Adrenal gland (tissue), 12 donors: ENCODE measurements around the gene DGKH. TPM values are rescaled to one million over a fixed set of nuclear protein-coding genes. Genes with fewer than 3 reads are reported as not detected.

Experiments used
- DNase-seq, 7 donors: peaks; one replicate each; pipeline ENCODE4 v3.0.0-alpha.2; 2019 to 2020
- H3K27ac ChIP-seq, 5 donors: fragments of 200-600 bp; sonication (generic) in 4 of 5; 1 replicate in 3 of 5; 2 replicates in 2 of 5; pipeline versions ENCODE4 v1.5.1 to v1.8.0; 2016 to 2020; ENCODE audit warnings: mild to moderate bottlenecking in 1 of 5
- H3K27me3 ChIP-seq: fragments of 200-600 bp; 2 replicates; pipeline ENCODE4 v1.8.0; 2021
- H3K36me3 ChIP-seq, 2 donors: fragments of 200-600 bp; replicated peaks in 1 of 2; 1 replicate in 1 of 2; 2 replicates in 1 of 2; pipeline versions ENCODE4 v1.5.1 to v1.8.0; 2018 to 2022
- H3K4me1 ChIP-seq, 2 donors: fragments of 200-600 bp; replicated peaks in 1 of 2; 1 replicate in 1 of 2; 2 replicates in 1 of 2; pipeline versions ENCODE4 v1.5.1 to v1.8.0; 2018 to 2021
- H3K4me3 ChIP-seq, 4 donors: fragments of 200-600 bp; sonication (generic) in 3 of 4; one replicate each; pipeline ENCODE4 v1.5.1; 2016 to 2018
- H3K9me3 ChIP-seq, 3 donors: fragments of 200-600 bp; sonication (generic) in 1 of 3; replicated peaks in 1 of 3; 1 replicate in 2 of 3; 2 replicates in 1 of 3; pipeline versions ENCODE4 v1.5.1 to v1.8.0; 2016 to 2021
- POLR2A ChIP-seq, 2 donors: fragments of 450-650 bp; IDR thresholded peaks; one replicate each; pipeline ENCODE4 v1.6.1; 2017; ENCODE audit warnings: antibody characterized with exemption in 2 of 2, mild to moderate bottlenecking in 2 of 2, moderate library complexity in 1 of 2
- WGBS, 4 donors: extraction: QIAGEN DNeasy Blood & Tissue Kit in 2 of 4; methylation state at CpG; one replicate each; pipeline versions ENCODE4 v1.1.5 to v1.1.7; 2013 to 2017; 5-methylcytosine and 5-hydroxymethylcytosine counted together
- intact Hi-C, 2 donors: fragments of 100-400 bp; cut with DNase I; formaldehyde crosslinking; loops; one replicate each; pipeline versions ENCODE4 v1.14.1 to v1.15.0; 2022 to 2023
- polyA plus RNA-seq, 3 donors: library from polyadenylated mRNA; stranded (reverse); fragments of 200-250 nt in 2 of 3; fragments of 350-450 nt in 1 of 3; fragmentation: Illumina TruSeq in 1 of 3; extraction: RNeasy Lipid Tissue Mini Kit (QIAGEN cat#74804) in 1 of 3; gene quantifications; one replicate each; pipeline ENCODE4 v1.2.3, GENCODE V29; 2013 to 2014
- total RNA-seq, 9 donors: library from RNA; depleted of rRNA in 4 of 9; stranded (reverse); fragments of >200 nt in 4 of 9; fragments of 120-200 nt in 1 of 9; fragmentation: NEBNext Ultra II Directional in 1 of 9; extraction: Animal tissue kit (Norgen Biotek cat#: 25700) in 1 of 9; gene quantifications; one replicate each; pipeline versions ENCODE4 v1.1.0 to v1.2.4, GENCODE V29; 2013 to 2023
- TF ChIP-seq, protein P1 (sequence below), 6 experiments: fragments of 450-650 bp in 4 of 6; fragments of 200-600 bp in 2 of 6; sonication (generic) in 1 of 6; IDR thresholded peaks; 1 replicate in 5 of 6; 2 replicates in 1 of 6; pipeline versions ENCODE4 v1.5.1 to v1.8.0; 2016 to 2021; ENCODE audit warnings: antibody characterized with exemption in 6 of 6, mild to moderate bottlenecking in 2 of 6, moderate library complexity in 1 of 6
- donor health status: healthy with polysubstance abuse.
- donor health status: Bipolar disorder and iron deficiency.
- donor health status: DM: yes; HTN: yes; CAD: no.
- donor health status: DM: no; HTN: no; CAD: no.
- donor health status: DM: no; HTN: no; CAD: no.
- donor health status: DM: yes; HTN: yes; CAD: no.

The DGKH gene
- total and polyA plus RNA-seq, 12 donors, result 0.81 to 7.1 (median 3.6) TPM

DNA sequence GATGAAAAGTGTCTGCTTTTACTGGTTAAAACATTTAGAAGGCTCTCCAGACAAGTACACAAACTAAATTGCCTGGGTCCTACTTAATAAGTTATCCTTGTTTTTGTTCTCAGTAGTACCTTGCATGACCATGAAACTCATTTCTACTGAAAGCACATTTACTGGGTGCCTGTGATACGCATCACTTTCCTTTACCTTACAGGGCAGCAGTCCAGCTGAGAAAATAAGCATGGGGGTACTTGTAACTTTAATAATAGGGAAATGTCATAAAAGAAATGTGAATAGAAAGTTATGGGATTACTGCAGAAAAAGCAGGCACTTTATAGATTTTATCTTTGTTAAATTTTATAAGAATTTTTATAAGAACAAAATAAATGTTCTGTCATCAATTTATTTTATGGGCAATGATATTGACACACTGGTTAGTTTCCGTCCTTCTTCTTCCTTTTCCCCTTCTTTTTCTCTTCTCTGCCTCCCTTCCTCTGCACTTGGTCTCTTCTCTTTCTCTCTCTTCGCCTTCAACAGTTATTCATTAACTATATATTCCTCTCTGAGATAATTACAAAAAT is 116.2 kb downstream of the DGKH start:
- intact Hi-C loops, result no loop called here
- no peak for TF ChIP-seq POLR2A (IDR thresholded peaks at IDR 0.05)
- TF ChIP-seq, protein P1, sequence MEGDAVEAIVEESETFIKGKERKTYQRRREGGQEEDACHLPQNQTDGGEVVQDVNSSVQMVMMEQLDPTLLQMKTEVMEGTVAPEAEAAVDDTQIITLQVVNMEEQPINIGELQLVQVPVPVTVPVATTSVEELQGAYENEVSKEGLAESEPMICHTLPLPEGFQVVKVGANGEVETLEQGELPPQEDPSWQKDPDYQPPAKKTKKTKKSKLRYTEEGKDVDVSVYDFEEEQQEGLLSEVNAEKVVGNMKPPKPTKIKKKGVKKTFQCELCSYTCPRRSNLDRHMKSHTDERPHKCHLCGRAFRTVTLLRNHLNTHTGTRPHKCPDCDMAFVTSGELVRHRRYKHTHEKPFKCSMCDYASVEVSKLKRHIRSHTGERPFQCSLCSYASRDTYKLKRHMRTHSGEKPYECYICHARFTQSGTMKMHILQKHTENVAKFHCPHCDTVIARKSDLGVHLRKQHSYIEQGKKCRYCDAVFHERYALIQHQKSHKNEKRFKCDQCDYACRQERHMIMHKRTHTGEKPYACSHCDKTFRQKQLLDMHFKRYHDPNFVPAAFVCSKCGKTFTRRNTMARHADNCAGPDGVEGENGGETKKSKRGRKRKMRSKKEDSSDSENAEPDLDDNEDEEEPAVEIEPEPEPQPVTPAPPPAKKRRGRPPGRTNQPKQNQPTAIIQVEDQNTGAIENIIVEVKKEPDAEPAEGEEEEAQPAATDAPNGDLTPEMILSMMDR (IDR thresholded peaks at IDR 0.05), result no peak
- Histone ChIP-seq H3K27ac (no peak overlapping the region), H3K9me3 (no peaks in the 10 kb centered on the region), H3K4me1 (no peaks in the 10 kb centered on the region), H3K27me3 (no peaks in the 10 kb centered on the region), H3K4me3 (no peak overlapping the region), H3K36me3 (no peaks in the 10 kb centered on the region)
- 94 to 96% (median 95%) methylated on average over 3 of the region's 3 CpGs for WGBS, 4 donors
- DNase-seq, result no peak

DNA sequence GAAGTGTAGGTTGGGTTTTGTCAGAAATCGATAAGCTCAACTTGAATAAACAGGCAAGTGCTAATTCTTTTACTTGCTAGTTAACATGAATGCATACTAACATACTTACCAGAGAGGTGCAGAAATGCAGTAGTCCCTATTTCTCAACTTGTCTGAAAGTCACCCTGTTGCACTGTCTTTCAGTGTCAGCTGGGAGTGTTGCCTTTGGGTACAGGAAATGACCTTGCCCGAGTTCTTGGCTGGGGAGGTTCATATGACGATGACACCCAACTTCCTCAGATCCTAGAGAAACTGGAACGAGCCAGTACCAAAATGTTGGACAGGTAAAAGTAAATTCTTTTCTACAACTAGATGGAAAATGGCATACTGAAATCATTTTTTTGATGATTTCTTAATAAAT is 120.0 kb downstream of the DGKH start:
- Histone ChIP-seq H3K9me3 (no peaks in the 10 kb centered on the region), H3K36me3 (no peaks in the 10 kb centered on the region), H3K27me3 (no peaks in the 10 kb centered on the region), H3K27ac (no peak overlapping the region), H3K4me1 (no peaks in the 10 kb centered on the region), H3K4me3 (no peak overlapping the region)
- intact Hi-C loops, result no loop called here
- DNase-seq, result no peak
- no peak for TF ChIP-seq POLR2A (IDR thresholded peaks at IDR 0.05)
- TF ChIP-seq, protein P1 (IDR thresholded peaks at IDR 0.05), result no peak
- WGBS, 4 donors, result 67 to 78% (median 73%) methylated on average over 4 of the region's 4 CpGs

DNA sequence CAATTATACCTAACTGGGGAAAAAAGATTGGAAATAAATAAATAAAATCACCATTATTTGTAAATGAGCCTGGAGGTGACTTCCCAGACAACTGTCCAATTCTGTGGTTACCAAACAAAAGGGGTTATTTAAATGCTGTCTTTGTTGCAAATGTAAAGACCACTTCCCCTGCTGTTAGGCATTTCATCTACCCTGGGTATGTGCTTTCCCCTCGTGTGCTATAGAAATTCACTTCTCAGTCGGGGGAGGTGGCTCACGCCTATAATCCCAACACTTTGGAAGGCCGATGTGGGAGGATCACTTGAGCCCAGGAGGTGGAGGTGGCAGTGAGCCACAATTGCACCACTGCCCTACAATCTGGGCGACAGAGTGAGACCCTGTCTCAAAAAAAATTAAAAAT is 121.6 kb downstream of the DGKH start:
- intact Hi-C loops, result no loop called here
- WGBS, 4 donors, result 87 to 92% (median 89%) methylated on average over 5 of the region's 5 CpGs
- H3K4me1 ChIP-seq, result peaks cover 0 to 7% of the 10 kb centered on the region in 2 donors
- no peak overlapping the region for H3K4me3 ChIP-seq
- DNase-seq, result no peak
- no peaks in the 10 kb centered on the region for H3K27me3 ChIP-seq
- H3K9me3 ChIP-seq, result no peaks in the 10 kb centered on the region
- no peak overlapping the region for H3K27ac ChIP-seq
- no peaks in the 10 kb centered on the region for H3K36me3 ChIP-seq
- TF ChIP-seq, protein P1 (IDR thresholded peaks at IDR 0.05), result no peak
- TF ChIP-seq POLR2A (IDR thresholded peaks at IDR 0.05), result no peak

DNA sequence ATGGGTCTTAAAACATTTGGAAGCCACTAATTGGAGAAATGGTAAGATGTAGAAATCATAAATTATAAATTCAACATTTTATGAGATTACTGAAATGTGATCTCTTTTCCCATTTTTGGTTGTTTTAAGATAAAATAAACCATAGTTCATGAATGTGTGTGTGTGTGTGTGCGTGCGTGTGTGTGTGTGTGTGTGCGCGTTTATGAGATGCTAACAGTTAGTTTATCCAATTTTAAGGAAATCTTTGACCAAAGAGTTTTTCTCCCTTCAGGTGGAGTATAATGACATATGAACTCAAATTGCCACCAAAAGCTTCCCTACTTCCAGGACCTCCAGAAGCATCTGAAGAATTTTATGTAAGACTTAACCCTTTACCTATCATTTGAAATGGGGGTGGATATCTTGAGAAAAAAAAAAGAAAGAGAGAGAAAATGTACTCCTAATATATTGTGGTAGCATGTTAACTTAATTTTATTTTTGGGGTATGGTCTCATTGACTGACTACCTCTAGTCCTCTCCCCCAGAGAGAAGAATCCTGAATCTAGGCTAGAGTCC is 125.4 kb downstream of the DGKH start:
- Histone ChIP-seq H3K9me3 (no peaks in the 10 kb centered on the region), H3K36me3 (no peaks in the 10 kb centered on the region), H3K27ac (no peak overlapping the region), H3K4me1 (peaks cover 0 to 7% of the 10 kb centered on the region in 2 donors), H3K4me3 (no peak overlapping the region), H3K27me3 (no peaks in the 10 kb centered on the region)
- intact Hi-C loops, result no loop called here
- no peak for TF ChIP-seq POLR2A (IDR thresholded peaks at IDR 0.05)
- TF ChIP-seq, protein P1 (IDR thresholded peaks at IDR 0.05), result no peak
- WGBS, 4 donors, result 81 to 92% (median 86%) methylated on average over 4 of the region's 4 CpGs
- no peak for DNase-seq
